ENCODE data around the gene REEP1. TPM values are rescaled to one million over a fixed set of nuclear protein-coding genes. Genes with fewer than 3 reads are reported as not detected.
"Not testable (repeated sequence)": the region's sequence is repeated elsewhere in the genome, so short reads cannot be mapped to it uniquely, and the experiment has no call there.

Gene REEP1
- total RNA-seq, 1 experiment from 2014 or later, result 0.20 TPM

GRCh38 chr2:86352137-86352726 is 14.8 kb upstream of the REEP1 start:
- in situ Hi-C loops (cut with HindIII; ENCODE audit: low pct_unique_long_range_greater_than_20kb, low sequenced_read_pairs), result no loop called here

DNA sequence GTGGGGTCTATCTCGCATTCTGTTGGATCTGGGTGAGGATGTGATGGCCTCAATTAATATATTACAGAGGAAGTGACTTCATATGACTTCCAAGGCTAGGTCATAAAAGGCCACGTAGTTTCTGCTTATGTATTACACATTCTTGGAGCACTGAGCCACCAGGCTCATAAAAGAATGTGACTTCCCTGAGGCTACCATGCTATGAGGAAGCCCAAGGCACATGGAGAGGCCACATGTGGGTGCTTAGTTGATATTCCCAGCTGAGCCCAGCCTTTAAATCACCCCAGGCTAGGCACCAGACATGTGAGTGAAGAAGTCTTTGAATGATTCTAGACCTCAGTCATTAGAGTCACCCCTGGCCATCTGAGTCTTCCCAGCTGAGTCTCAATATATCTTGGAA is 13.3 kb upstream of the REEP1 start:
- in situ Hi-C loops (cut with HindIII; ENCODE audit: low pct_unique_long_range_greater_than_20kb, low sequenced_read_pairs), result no loop called here
- DNase-seq (ENCODE audit: low read depth), result no peak

More at GRCh38 chr2:86352137-86352726, 14.8 kb upstream of the REEP1 start:
- DNase-seq (ENCODE audit: low read depth), result no peak

- no peak for DNase-seq (ENCODE audit: low read depth)
These were observed 10.0 kb upstream of the REEP1 start for GRCh38 chr2:86347401-86347800.

GRCh38 chr2:86345783-86346370 is 8.5 kb upstream of the REEP1 start:
- in situ Hi-C loops (cut with HindIII; ENCODE audit: low pct_unique_long_range_greater_than_20kb, low sequenced_read_pairs); DNase-seq (ENCODE audit: low read depth): not testable (repeated sequence)

More at GRCh38 chr2:86347401-86347800, 10.0 kb upstream of the REEP1 start:
- in situ Hi-C loops (cut with HindIII; ENCODE audit: low pct_unique_long_range_greater_than_20kb, low sequenced_read_pairs), result no loop called here

DNA sequence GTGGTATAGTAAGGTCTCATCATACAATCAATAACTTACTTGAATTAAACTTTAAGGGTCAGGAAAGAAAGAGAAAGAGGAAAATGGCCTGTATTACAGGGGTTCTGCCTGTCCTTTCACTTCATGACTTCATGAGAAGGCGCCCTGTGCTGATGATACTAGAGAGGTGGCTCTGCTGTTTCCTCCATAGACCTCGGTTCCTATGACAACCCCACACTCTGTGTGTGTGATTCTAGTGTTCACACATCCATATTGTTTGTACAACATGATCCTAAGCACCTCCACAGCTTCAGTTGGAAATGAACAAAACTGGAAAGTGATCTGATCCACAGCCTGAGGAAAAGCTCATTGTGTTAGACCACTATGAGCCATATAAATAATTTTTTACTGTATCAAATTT is 7.0 kb upstream of the REEP1 start:
- no peak for DNase-seq (ENCODE audit: low read depth)
- in situ Hi-C loops (cut with HindIII; ENCODE audit: low pct_unique_long_range_greater_than_20kb, low sequenced_read_pairs), result no loop called here

- in situ Hi-C loops (cut with HindIII; ENCODE audit: low pct_unique_long_range_greater_than_20kb, low sequenced_read_pairs), result no loop called here
- DNase-seq (ENCODE audit: low read depth), result no peak
These were observed 5.1 kb upstream of the REEP1 start for GRCh38 chr2:86342488-86342887.

GRCh38 chr2:86341470-86341869 is 4.0 kb upstream of the REEP1 start:
- in situ Hi-C loops (cut with HindIII; ENCODE audit: low pct_unique_long_range_greater_than_20kb, low sequenced_read_pairs), result no loop called here
- no peak for DNase-seq (ENCODE audit: low read depth)

DNA sequence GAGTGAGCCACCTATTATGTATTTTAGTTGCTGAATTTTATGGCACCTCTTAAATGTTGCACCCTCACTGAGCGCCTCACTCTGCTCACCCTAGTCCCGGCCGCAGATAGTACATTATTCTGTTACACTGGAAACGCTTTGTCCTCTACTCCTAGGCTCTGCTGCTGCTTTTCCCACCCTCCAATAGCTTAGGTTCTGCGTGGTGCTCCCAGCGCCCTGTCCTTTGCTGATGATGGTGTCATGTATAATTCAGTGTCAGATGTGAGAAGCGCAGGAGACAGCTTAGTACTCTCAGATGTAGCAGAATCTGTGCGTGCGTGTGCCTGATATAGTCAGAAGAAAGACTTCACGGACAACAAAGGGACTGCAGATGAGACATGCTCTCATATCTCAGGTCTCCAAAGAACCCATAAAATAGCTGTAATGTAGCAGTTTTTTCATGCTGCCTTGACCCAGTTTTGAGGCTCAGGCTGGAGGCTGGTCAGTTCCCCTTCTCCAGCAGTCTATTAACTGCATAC is 1.4 kb upstream of the REEP1 start:
- in situ Hi-C loops (cut with HindIII; ENCODE audit: low pct_unique_long_range_greater_than_20kb, low sequenced_read_pairs), result no loop called here
- no peak for DNase-seq (ENCODE audit: low read depth)

DNA sequence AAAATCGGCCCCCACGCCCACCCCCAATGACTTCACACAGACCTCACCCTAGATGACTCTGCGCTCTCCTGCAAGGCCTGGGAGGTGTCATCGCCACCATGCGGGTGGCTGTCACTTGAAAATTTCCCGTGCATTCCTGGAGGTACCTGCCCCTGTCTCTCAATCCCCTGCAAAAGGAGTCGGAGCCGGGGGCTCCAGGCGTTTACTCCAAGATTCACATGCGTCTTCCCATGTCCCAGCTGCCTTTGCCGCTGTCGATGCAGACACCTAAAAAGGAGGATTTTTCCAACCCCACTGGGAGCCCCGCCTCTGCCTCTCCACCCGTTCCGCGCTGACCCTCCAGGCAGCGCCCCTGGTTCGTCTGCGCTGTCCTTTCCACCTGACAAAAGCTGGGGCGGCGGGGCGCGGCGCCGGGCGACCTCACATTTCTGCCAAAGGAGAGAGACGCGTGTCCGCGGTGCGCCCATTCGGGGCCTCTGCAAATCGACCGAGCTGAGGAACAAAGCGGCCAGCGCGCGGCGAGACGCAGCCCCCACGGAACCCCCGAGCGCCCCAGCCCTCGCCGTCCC is 667 bp downstream of the REEP1 start:
- in situ Hi-C loops (cut with HindIII; ENCODE audit: low pct_unique_long_range_greater_than_20kb, low sequenced_read_pairs), result no loop called here

GRCh38 chr2:86335865-86336674 is 1.4 kb downstream of the REEP1 start:
- no peak for DNase-seq (ENCODE audit: low read depth)
- in situ Hi-C loops (cut with HindIII; ENCODE audit: low pct_unique_long_range_greater_than_20kb, low sequenced_read_pairs), result no loop called here

More for the DNA sequence above, 667 bp downstream of the REEP1 start:
- DNase-seq (ENCODE audit: low read depth), result no peak

- DNase-seq (ENCODE audit: low read depth), result no peak
These were observed 4.0 kb downstream of the REEP1 start for GRCh38 chr2:86333378-86333777.

DNA sequence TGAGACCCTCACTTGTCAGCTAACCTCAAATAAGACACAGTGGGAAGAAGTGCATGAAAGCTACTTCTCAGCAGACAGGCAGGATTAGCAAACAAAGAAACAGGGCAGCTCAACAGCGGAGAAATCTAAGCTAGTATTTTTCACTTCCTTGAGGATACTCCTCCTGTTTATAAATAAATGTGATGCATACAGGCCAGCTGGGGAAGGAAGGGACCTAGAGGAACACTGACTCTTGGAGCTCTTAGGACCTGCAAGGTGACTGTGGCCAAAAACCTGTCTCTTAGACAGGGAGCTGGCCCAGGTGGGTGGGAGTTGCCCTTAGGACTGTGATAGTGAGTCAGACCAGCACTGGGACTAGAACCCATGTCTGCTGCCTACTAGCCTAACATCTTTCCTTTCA is 4.8 kb downstream of the REEP1 start:
- in situ Hi-C loops (cut with HindIII; ENCODE audit: low pct_unique_long_range_greater_than_20kb, low sequenced_read_pairs), result no loop called here

More at GRCh38 chr2:86333378-86333777, 4.0 kb downstream of the REEP1 start:
- in situ Hi-C loops (cut with HindIII; ENCODE audit: low pct_unique_long_range_greater_than_20kb, low sequenced_read_pairs), result no loop called here

GRCh38 chr2:86331384-86331783 is 6.0 kb downstream of the REEP1 start:
- in situ Hi-C loops (cut with HindIII; ENCODE audit: low pct_unique_long_range_greater_than_20kb, low sequenced_read_pairs), result no loop called here
- DNase-seq (ENCODE audit: low read depth), result no peak

More for the DNA sequence above, 4.8 kb downstream of the REEP1 start:
- DNase-seq (ENCODE audit: low read depth), result no peak

DNA sequence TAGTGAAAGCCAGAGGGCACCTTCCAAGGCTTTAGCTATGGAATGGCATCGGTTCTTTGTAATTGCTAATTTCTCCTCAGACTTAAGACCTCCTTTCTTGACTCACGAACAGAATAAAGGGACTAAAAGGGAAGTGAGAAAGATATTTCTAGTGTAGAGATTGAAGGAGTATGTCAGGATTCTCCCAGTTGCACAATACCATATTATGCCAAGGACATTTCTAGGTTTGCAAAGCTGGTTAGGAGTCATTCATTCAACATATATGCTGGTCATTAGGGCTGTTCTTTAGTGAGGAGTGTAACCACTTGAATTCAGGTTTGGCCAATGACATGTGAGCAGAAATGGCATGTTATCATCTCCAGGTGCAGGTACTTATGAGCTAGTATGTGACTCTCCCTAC is 7.4 kb downstream of the REEP1 start:
- in situ Hi-C loops (cut with HindIII; ENCODE audit: low pct_unique_long_range_greater_than_20kb, low sequenced_read_pairs), result no loop called here
- no peak for DNase-seq (ENCODE audit: low read depth)

GRCh38 chr2:86323273-86324021 is 14.0 kb downstream of the REEP1 start:
- no peak for DNase-seq (ENCODE audit: low read depth)
- in situ Hi-C loops (cut with HindIII; ENCODE audit: low pct_unique_long_range_greater_than_20kb, low sequenced_read_pairs), result no loop called here

DNA sequence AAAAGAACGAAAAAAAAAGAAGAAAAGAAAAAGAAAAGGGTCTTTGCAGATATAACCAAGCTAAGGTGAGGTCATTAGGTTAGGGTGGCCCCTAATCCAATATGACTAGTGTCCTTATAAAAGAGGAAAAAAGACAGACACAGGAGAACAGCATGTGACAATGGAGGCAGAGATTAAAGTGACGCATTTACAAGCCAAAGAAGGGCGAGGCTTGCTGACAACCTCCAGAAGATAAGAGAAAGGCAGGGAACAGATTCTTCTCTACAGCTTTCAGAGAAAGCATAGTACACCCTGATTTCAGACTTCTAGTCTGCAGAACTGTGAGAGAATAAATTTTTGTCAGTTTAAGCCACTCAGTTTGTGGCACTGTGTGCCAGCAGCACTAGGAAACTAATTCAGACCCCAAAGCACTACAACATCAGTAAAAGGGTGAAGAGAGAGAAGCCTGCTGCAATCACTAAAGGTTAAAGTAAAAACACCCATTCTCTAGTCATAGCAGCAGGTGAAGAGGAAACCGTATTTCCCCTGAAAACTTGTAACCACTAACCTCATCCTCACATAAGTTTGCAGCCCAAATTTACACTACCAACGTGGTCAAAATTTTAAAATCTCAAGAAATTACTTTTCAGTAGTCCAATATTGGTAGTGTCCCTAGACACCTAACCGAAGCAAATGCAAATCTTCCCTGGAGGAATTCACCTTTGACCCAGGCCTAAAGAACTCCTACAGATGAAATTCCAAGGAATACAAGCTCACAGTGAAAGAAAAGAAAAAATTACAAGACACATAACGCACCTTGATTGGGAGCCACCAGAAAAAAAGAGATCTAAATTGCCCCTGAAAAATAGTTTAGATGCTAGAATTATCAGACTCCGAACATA is 17.5 kb downstream of the REEP1 start:
- DNase-seq (ENCODE audit: low read depth), result no peak
- in situ Hi-C loops (cut with HindIII; ENCODE audit: low pct_unique_long_range_greater_than_20kb, low sequenced_read_pairs), result no loop called here

DNA sequence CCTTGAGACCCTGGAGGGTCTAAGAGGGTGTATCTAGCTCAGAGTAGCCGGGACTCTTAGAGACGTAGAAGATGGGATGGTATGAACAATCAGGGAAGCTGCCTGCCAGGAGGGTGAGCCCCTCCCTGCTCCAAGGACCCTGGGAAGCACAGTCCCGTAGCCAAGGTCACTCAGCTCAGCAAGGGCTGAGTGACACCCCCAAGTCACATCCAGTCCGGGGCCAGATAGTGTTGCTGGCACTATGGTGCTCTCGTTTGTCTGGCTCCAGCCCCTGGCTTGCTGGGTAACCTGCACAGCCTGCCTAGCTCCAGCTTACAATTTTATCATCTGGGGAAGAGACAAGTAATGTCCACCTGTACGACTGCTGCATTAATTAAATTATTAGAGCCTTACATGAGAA is 22.3 kb downstream of the REEP1 start:
- in situ Hi-C loops (cut with HindIII; ENCODE audit: low pct_unique_long_range_greater_than_20kb, low sequenced_read_pairs), result no loop called here
- no peak for DNase-seq (ENCODE audit: low read depth)

All from Caki2 (cell line).